ENCODE data around the gene LRIG3.

DNA sequence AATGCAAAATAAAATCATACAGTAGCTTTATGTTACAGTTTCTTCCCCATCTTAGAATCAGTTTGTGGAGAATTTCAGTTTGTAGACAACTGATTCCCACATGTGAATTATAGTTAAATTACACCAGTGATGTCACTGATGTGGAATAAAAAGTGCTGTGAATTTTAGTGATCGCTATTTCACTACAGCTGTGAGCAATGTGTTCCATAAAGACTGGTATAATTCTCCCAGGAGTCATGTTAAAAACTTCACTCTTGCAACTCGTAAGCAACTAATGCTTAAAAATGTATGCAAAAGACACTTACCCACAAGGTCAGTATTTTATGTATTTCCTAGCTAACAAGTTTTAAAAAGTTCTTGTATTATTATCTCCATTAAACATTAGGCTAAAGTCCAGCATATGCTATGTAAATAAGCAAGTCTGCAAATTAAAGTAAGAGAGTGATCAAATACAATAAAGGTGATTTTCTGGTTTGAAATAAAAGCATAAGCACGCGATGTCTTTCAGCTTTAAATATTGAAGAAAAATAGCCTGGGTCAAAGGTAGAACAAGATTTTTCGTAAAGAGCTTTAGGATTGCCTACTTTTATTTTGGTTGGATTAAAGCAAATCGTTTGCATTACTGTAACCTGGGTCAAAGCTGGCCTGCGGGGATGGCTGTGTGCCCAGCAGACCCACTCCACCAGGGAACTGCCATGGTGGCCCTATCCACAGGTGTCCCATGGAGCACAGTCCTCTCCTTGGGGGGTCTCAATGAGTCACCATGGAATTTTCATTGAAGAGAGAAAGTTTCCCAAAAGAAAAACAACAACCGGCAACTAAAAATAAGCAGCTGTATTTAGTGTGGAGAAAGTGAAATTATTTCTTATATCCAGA lies 12.7 kb upstream of the LRIG3 start:
- no peak for TF ChIP-seq POLR2AphosphoS5 (IDR thresholded peaks at IDR 0.05)
- TF ChIP-seq, protein P1, sequence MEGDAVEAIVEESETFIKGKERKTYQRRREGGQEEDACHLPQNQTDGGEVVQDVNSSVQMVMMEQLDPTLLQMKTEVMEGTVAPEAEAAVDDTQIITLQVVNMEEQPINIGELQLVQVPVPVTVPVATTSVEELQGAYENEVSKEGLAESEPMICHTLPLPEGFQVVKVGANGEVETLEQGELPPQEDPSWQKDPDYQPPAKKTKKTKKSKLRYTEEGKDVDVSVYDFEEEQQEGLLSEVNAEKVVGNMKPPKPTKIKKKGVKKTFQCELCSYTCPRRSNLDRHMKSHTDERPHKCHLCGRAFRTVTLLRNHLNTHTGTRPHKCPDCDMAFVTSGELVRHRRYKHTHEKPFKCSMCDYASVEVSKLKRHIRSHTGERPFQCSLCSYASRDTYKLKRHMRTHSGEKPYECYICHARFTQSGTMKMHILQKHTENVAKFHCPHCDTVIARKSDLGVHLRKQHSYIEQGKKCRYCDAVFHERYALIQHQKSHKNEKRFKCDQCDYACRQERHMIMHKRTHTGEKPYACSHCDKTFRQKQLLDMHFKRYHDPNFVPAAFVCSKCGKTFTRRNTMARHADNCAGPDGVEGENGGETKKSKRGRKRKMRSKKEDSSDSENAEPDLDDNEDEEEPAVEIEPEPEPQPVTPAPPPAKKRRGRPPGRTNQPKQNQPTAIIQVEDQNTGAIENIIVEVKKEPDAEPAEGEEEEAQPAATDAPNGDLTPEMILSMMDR (IDR thresholded peaks at IDR 0.05), result no peak

Measured in prostate gland (tissue), 2 donors.